Osteoblast (primary cell): ENCODE data around the gene WWOX. TPM values are rescaled to one million over a fixed set of nuclear protein-coding genes. Genes with fewer than 3 reads are reported as not detected.

Experiments
- DNase-seq: peaks from one replicate; pipeline ENCODE4 v3.0.0; 2011; ENCODE audit warnings: low spot score, mixed read lengths; ENCODE audit not compliant: insufficient read length; ENCODE audit errors: missing footprints
- H2AFZ ChIP-seq: 2 replicates; pipeline ENCODE4 v1.6.0; 2011; ENCODE audit warnings: mild to moderate bottlenecking, low read length
- H3K27ac ChIP-seq: 2 replicates; pipeline ENCODE4 v1.5.1; 2011; ENCODE audit warnings: mild to moderate bottlenecking, low read depth, low read length, moderate library complexity
- H3K27me3 ChIP-seq: 2 replicates; pipeline ENCODE4 v1.6.0; 2012; ENCODE audit warnings: mild to moderate bottlenecking, control low read depth, inconsistent platforms, low read length, moderate library complexity; ENCODE audit not compliant: insufficient read depth
- H3K36me3 ChIP-seq: 2 replicates; pipeline ENCODE4 v1.5.1; 2011; ENCODE audit warnings: mild to moderate bottlenecking, low read length, control low read depth, moderate library complexity; ENCODE audit not compliant: insufficient read depth
- H3K4me1 ChIP-seq: 2 replicates; pipeline ENCODE4 v1.5.1; 2011; ENCODE audit warnings: mild to moderate bottlenecking, low read length, control low read depth, moderate library complexity; ENCODE audit not compliant: insufficient read depth
- H3K4me2 ChIP-seq: 2 replicates; pipeline ENCODE4 v1.6.0; 2011; ENCODE audit warnings: mild to moderate bottlenecking, low read length; ENCODE audit not compliant: insufficient read depth
- H3K4me3 ChIP-seq: fragments of 200-600 bp; sonication (generic); 3 replicates; pipeline ENCODE4 v1.5.1; 2012; ENCODE audit warnings: mild to moderate bottlenecking, low read length, inconsistent platforms; ENCODE audit not compliant: insufficient read depth
- H3K79me2 ChIP-seq: 2 replicates; pipeline ENCODE4 v1.6.0; 2012; ENCODE audit warnings: mild to moderate bottlenecking, low read length, control low read depth, inconsistent platforms; ENCODE audit not compliant: insufficient read depth
- H3K9me3 ChIP-seq: 2 replicates; pipeline ENCODE4 v1.5.1; 2011; ENCODE audit warnings: low read depth, low read length, control low read depth
- H4K20me1 ChIP-seq: 2 replicates; pipeline ENCODE4 v1.6.0; 2012; ENCODE audit warnings: mild to moderate bottlenecking, low read length, control low read depth; ENCODE audit not compliant: insufficient read depth
- CTCF ChIP-seq: IDR thresholded peaks from 2 replicates; pipeline ENCODE4 v1.5.1; 2011; ENCODE audit warnings: mild to moderate bottlenecking, low read depth, low read length, moderate library complexity; ENCODE audit errors: extremely low read depth
- total RNA-seq: library from RNA; depleted of rRNA; stranded (reverse); fragments of >200 nt; gene quantifications from 2 replicates; pipeline ENCODE4 v1.2.3, GENCODE V29; 2012

Gene WWOX
- total RNA-seq, 1 donor = 23.9 TPM

GRCh38 chr16:78490431-78490830, 391.0 kb downstream of the WWOX start:
- no peaks in the 10 kb centered on the region for H3K4me1 ChIP-seq
- no peak for DNase-seq
- no peaks in the 10 kb centered on the region for H3K9me3 ChIP-seq
- H3K27me3 ChIP-seq = no peaks in the 10 kb centered on the region
- no peak overlapping the region for H2AFZ ChIP-seq
- no peaks in the 10 kb centered on the region for H3K36me3 ChIP-seq
- H3K4me2 ChIP-seq = no peak overlapping the region
- H3K79me2 ChIP-seq = no peaks in the 10 kb centered on the region
- no peak overlapping the region for H3K27ac ChIP-seq
- H3K4me3 ChIP-seq = no peak overlapping the region
- TF ChIP-seq CTCF = no peak
- no peaks in the 10 kb centered on the region for H4K20me1 ChIP-seq

GRCh38 chr16:78490847-78491246, 391.4 kb downstream of the WWOX start:
- no peaks in the 10 kb centered on the region for H4K20me1 ChIP-seq
- H3K9me3 ChIP-seq = no peaks in the 10 kb centered on the region
- no peak for DNase-seq
- no peak overlapping the region for H2AFZ ChIP-seq
- H3K27me3 ChIP-seq = no peaks in the 10 kb centered on the region
- no peaks in the 10 kb centered on the region for H3K79me2 ChIP-seq
- no peaks in the 10 kb centered on the region for H3K4me1 ChIP-seq
- no peaks in the 10 kb centered on the region for H3K36me3 ChIP-seq
- no peak for TF ChIP-seq CTCF
- no peak overlapping the region for H3K4me3 ChIP-seq
- no peak overlapping the region for H3K4me2 ChIP-seq
- H3K27ac ChIP-seq = no peak overlapping the region

- Histone ChIP-seq H3K9me3 (no peaks in the 10 kb centered on the region), H3K4me2 (no peak overlapping the region), H3K27ac (no peak overlapping the region), H3K79me2 (no peaks in the 10 kb centered on the region), H3K4me1 (no peaks in the 10 kb centered on the region), H2AFZ (no peak overlapping the region), H4K20me1 (no peaks in the 10 kb centered on the region), H3K27me3 (no peaks in the 10 kb centered on the region), H3K36me3 (no peaks in the 10 kb centered on the region), H3K4me3 (no peak overlapping the region)
- no peak for TF ChIP-seq CTCF
- DNase-seq = no peak
Measured at GRCh38 chr16:78493573-78493972, 394.1 kb downstream of the WWOX start.

- Histone ChIP-seq H2AFZ (no peak overlapping the region), H3K9me3 (no peaks in the 10 kb centered on the region), H3K4me1 (no peaks in the 10 kb centered on the region), H3K27ac (no peak overlapping the region), H3K4me2 (no peak overlapping the region), H3K4me3 (no peak overlapping the region), H3K36me3 (no peaks in the 10 kb centered on the region), H3K27me3 (no peaks in the 10 kb centered on the region), H4K20me1 (no peaks in the 10 kb centered on the region), H3K79me2 (no peaks in the 10 kb centered on the region)
- no peak for TF ChIP-seq CTCF
- DNase-seq = no peak
Measured at GRCh38 chr16:78494105-78494504, 394.7 kb downstream of the WWOX start.
